HG03045 (cell line): ENCODE results near the gene TMEM80.
"Not testable (repeated sequence)": the region's sequence is repeated elsewhere in the genome, so short reads cannot be mapped to it uniquely, and the experiment has no call there.

Experiments used
- ATAC-seq: cut with Tn5 transposase; IDR thresholded peaks from one replicate; pipeline ENCODE4 v1.9.1; 2021; ENCODE audit warnings: mild to moderate bottlenecking, moderate library complexity; ENCODE audit not compliant: unreplicated experiment

Gene TMEM80

GRCh38 chr11:695538-696248 is at the start of gene TMEM80:
Gene TMEM80, plus strand, starts transcription at chr11:695816. Its CDS starts 12 bp downstream, at chr11:695828.
- peak; percentile 74 for ATAC-seq

GRCh38 chr11:646214-646613 is 49.4 kb upstream of the TMEM80 start:
- no peak for ATAC-seq

GRCh38 chr11:647672-648158 is 47.9 kb upstream of the TMEM80 start:
- ATAC-seq = not testable (repeated sequence)

GRCh38 chr11:650482-650881 is 45.1 kb upstream of the TMEM80 start:
- ATAC-seq = no peak

GRCh38 chr11:653136-653535 is 42.5 kb upstream of the TMEM80 start:
- ATAC-seq = not testable (repeated sequence)

GRCh38 chr11:653837-654236 is 41.8 kb upstream of the TMEM80 start:
- ATAC-seq = no peak

- ATAC-seq = not testable (repeated sequence)
Observed at GRCh38 chr11:654444-654843, 41.2 kb upstream of the TMEM80 start.

- no peak for ATAC-seq
Observed at GRCh38 chr11:655036-655726, 40.4 kb upstream of the TMEM80 start.

GRCh38 chr11:656426-656825 is 39.2 kb upstream of the TMEM80 start:
- no peak for ATAC-seq

GRCh38 chr11:656866-657265 is 38.8 kb upstream of the TMEM80 start:
- no peak for ATAC-seq

- no peak for ATAC-seq
Observed at GRCh38 chr11:657691-658126, 37.9 kb upstream of the TMEM80 start.

GRCh38 chr11:659532-660085 is 36.0 kb upstream of the TMEM80 start:
- no peak for ATAC-seq

- ATAC-seq = no peak
Observed at GRCh38 chr11:660281-660680, 35.3 kb upstream of the TMEM80 start.

- no peak for ATAC-seq
Observed at GRCh38 chr11:660681-661444, 34.8 kb upstream of the TMEM80 start.

- no peak for ATAC-seq
Observed at GRCh38 chr11:662689-663274, 32.8 kb upstream of the TMEM80 start.

- ATAC-seq = no peak
Observed at GRCh38 chr11:665062-665703, 30.4 kb upstream of the TMEM80 start.

- no peak for ATAC-seq
Observed at GRCh38 chr11:665704-666281, 29.8 kb upstream of the TMEM80 start.

- no peak for ATAC-seq
Observed at GRCh38 chr11:673866-674265, 21.8 kb upstream of the TMEM80 start.

GRCh38 chr11:674406-674805 is 21.2 kb upstream of the TMEM80 start:
- ATAC-seq = no peak

GRCh38 chr11:678297-678696 is 17.3 kb upstream of the TMEM80 start:
- ATAC-seq = no peak
